HL-60 (cell line): ENCODE results near the gene NEAT1.

ENCODE experiments used
- DNase-seq, 2 experiments: peaks; one replicate each; pipeline ENCODE4 v3.0.0-alpha.2; 2010 to 2020; ENCODE audit warnings: low read depth in 1 of 2, low spot score in 1 of 2
- H3K27ac ChIP-seq: fragments of 250-450 bp; sonication (Bioruptor Pico); replicated peaks from 2 replicates; pipeline ENCODE4 v1.5.1; 2020; ENCODE audit warnings: mild to moderate bottlenecking, moderate library complexity
- H3K27me3 ChIP-seq: fragments of 250-450 bp; sonication (Bioruptor Pico); 2 replicates; pipeline ENCODE4 v1.5.1; 2021; ENCODE audit warnings: mild to moderate bottlenecking, moderate library complexity; ENCODE audit not compliant: insufficient read depth, poor library complexity, severe bottlenecking
- H3K4me3 ChIP-seq: replicated peaks from 2 replicates; pipeline ENCODE4 v1.5.1; 2011; ENCODE audit warnings: mild to moderate bottlenecking, control low read depth, low read length; ENCODE audit not compliant: insufficient read depth
- GABPA ChIP-seq: IDR thresholded peaks from 2 replicates; pipeline ENCODE4 v1.6.1; 2012; ENCODE audit warnings: low read depth
- POLR2AphosphoS5 ChIP-seq: IDR thresholded peaks from 2 replicates; pipeline ENCODE4 v1.6.1; 2012; ENCODE audit warnings: low read depth
- REST ChIP-seq: IDR thresholded peaks from 2 replicates; pipeline ENCODE4 v1.6.1; 2012; ENCODE audit warnings: low read depth; ENCODE audit not compliant: insufficient replicate concordance
- SPI1 ChIP-seq: IDR thresholded peaks from 2 replicates; pipeline ENCODE4 v1.6.1; 2012; ENCODE audit warnings: low read depth, mild to moderate bottlenecking, borderline replicate concordance
- TF ChIP-seq, protein P1 (sequence below): IDR thresholded peaks from one replicate; pipeline ENCODE4 v1.5.1; 2011; ENCODE audit warnings: low read length, control low read depth, inconsistent platforms; ENCODE audit not compliant: insufficient read depth

Gene NEAT1

DNA sequence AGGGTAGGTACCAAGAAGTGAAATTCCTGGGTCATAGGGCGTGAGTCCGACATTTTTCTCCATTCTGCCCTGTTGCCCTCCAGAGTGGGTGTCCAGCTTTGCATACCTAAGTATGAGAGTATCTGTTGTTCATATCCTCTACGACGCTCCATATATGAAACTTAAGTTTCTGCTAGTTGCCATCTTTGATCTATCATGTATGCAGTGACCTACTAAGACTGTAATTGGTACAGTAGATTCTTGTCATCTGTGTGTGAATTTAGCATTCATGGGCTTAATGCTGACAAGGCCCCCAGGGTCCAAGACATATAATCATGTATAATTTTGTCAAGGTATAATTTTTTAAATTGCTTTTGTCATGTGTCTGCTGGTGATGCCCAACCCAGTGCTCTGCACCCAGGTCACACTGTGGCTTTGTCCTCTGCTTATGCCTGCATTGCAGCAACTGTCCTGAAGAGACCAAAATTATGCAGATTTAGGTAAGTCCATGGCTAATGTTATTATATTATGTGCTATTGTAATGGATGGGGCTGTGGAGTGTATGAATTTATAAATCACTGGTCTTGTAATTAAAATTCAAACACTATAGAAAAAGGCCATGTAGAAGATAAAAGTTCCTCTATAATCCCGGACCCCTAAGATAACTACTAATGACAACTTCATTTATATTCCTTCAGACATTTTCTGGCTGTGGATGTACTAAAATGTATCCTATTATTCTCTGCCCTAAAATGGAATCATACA, 12.2 kb downstream of the NEAT1 start:
- H3K4me3 ChIP-seq, result no peak overlapping the region
- DNase-seq, result no peak
- H3K27me3 ChIP-seq, result no peaks in the 10 kb centered on the region
- no peak overlapping the region for H3K27ac ChIP-seq
- TF ChIP-seq SPI1, result no peak
- no peak; the same call in 1 of the 2 replicates for TF ChIP-seq POLR2AphosphoS5
- TF ChIP-seq GABPA, result no peak
- no peak for TF ChIP-seq REST
- TF ChIP-seq, protein P1, sequence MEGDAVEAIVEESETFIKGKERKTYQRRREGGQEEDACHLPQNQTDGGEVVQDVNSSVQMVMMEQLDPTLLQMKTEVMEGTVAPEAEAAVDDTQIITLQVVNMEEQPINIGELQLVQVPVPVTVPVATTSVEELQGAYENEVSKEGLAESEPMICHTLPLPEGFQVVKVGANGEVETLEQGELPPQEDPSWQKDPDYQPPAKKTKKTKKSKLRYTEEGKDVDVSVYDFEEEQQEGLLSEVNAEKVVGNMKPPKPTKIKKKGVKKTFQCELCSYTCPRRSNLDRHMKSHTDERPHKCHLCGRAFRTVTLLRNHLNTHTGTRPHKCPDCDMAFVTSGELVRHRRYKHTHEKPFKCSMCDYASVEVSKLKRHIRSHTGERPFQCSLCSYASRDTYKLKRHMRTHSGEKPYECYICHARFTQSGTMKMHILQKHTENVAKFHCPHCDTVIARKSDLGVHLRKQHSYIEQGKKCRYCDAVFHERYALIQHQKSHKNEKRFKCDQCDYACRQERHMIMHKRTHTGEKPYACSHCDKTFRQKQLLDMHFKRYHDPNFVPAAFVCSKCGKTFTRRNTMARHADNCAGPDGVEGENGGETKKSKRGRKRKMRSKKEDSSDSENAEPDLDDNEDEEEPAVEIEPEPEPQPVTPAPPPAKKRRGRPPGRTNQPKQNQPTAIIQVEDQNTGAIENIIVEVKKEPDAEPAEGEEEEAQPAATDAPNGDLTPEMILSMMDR, result no peak

DNA sequence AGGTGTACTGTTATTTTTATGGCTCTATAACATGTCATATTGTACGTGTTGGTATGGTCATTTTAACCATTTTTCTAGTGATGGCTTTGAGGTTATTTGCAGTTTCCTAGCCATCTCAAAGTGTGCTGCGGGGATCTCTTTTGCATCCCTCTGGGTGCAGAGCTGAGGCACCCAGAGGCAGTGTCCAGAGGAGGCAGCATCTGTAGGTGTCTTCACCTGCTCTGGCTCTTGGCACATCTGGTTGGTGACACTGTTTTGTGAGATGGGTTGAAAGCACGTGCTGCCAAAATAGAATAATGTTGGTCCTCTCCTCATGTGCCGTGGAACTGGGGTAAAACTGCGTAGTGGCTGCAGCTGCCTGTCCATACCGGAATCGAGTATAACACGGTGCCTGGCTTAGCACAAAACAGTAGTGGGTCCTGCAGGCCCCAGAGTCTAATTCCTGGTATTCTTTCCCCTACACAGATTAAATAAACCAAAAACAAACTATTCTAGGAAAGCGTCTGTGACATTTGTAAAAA, 12.9 kb downstream of the NEAT1 start:
- no peaks in the 10 kb centered on the region for H3K27me3 ChIP-seq
- H3K4me3 ChIP-seq, result no peak overlapping the region
- no peak for TF ChIP-seq GABPA
- no peak for TF ChIP-seq REST
- no peak; the same call in 1 of the 2 replicates for TF ChIP-seq POLR2AphosphoS5
- TF ChIP-seq SPI1, result no peak
- TF ChIP-seq, protein P1, result no peak
- DNase-seq, result no peak
- no peak overlapping the region for H3K27ac ChIP-seq

DNA sequence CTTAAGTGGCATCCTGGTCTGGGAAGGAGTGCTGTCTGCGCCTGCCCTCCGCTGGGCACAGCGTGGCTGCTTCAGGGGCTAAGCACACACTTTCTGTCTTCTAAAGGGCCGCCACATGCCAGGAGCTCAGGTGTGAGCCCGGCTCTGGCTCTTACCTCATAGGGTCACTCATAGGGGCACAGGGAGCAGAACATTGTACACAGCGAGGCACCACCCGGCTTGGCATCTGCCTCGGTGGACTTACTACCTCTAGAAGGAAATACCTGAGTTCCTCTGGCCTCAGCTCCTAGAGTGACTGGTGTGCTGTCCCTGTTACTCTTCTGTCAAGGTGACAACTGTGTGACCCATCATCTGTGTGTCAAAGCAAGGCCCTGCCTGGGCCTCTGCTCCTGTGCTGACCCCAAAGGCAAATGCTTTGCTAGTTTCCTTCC, 13.4 kb downstream of the NEAT1 start:
- DNase-seq, result no peak
- no peak overlapping the region for H3K4me3 ChIP-seq
- H3K27me3 ChIP-seq, result no peaks in the 10 kb centered on the region
- TF ChIP-seq REST (no peak), SPI1 (no peak), GABPA (no peak), POLR2AphosphoS5 (no peak)
- TF ChIP-seq, protein P1, result no peak
- H3K27ac ChIP-seq, result no peak overlapping the region
